Stimulated activated CD4-positive, alpha-beta T cell treated with anti-CD3 and anti-CD28 coated beads, TNF-alpha, amount 100 ng/mL, for 24 hours (primary cell): ENCODE data around the gene VPS45.
"Not testable (repeated sequence)": the region's sequence is repeated elsewhere in the genome, so short reads cannot be mapped to it uniquely, and the experiment has no call there.

ENCODE experiments used
- DNase-seq, 3 experiments: peaks; one replicate each; pipeline ENCODE4 v3.0.0-alpha.2; 2020; ENCODE audit warnings: low read depth in 3 of 3

Gene VPS45

GRCh38 chr1:150127868-150128267 lies 60.3 kb downstream of the VPS45 start:
- peak in 1 of 3 experiments; percentile 56 for DNase-seq

- no peak for DNase-seq
These were observed 64.8 kb downstream of the VPS45 start for GRCh38 chr1:150132372-150132771.

GRCh38 chr1:150134537-150134936 lies 67.0 kb downstream of the VPS45 start:
- no peak for DNase-seq

GRCh38 chr1:150135400-150135799 lies 67.8 kb downstream of the VPS45 start:
- DNase-seq: not testable (repeated sequence)

GRCh38 chr1:150138044-150138443 lies 70.5 kb downstream of the VPS45 start:
- no peak for DNase-seq

- DNase-seq: no peak
These were observed 73.9 kb downstream of the VPS45 start for GRCh38 chr1:150141452-150141851.

GRCh38 chr1:150142083-150142482 lies 74.5 kb downstream of the VPS45 start:
- no peak for DNase-seq

- DNase-seq: no peak
These were observed 77.0 kb downstream of the VPS45 start for GRCh38 chr1:150144606-150145005.

GRCh38 chr1:150146016-150146415 lies 78.4 kb downstream of the VPS45 start:
- DNase-seq: not testable (repeated sequence)

GRCh38 chr1:150146849-150147542 lies 79.4 kb downstream of the VPS45 start:
- no peak for DNase-seq

- DNase-seq: no peak
These were observed 81.3 kb downstream of the VPS45 start for GRCh38 chr1:150148837-150149270.

- peak; percentile 57 to 73 (median 61) for DNase-seq
These were observed 81.9 kb downstream of the VPS45 start, which contains the start of gene PLEKHO1 for GRCh38 chr1:150149271-150150132. Gene PLEKHO1, plus strand, starts transcription at chr1:150149916. Its CDS starts 342 bp downstream, at chr1:150150258.

GRCh38 chr1:150150133-150151021 lies 82.8 kb downstream of the VPS45 start:
- peak in 1 of 3 experiments; percentile 23 for DNase-seq

GRCh38 chr1:150151291-150152181 lies 84.0 kb downstream of the VPS45 start:
- DNase-seq: peak in 2 of 3 experiments; percentile 16 to 42

GRCh38 chr1:150152182-150152536 lies 84.6 kb downstream of the VPS45 start:
- no peak for DNase-seq

- DNase-seq: no peak
These were observed 85.3 kb downstream of the VPS45 start for GRCh38 chr1:150152772-150153456.

GRCh38 chr1:150154143-150154542 lies 86.6 kb downstream of the VPS45 start:
- DNase-seq: no peak

- no peak for DNase-seq
These were observed 88.0 kb downstream of the VPS45 start for GRCh38 chr1:150155413-150156071.

GRCh38 chr1:150156868-150157603 lies 89.5 kb downstream of the VPS45 start:
- DNase-seq: no peak
